ENCODE measurements around the gene FAM124A. TPM values are rescaled to one million over a fixed set of nuclear protein-coding genes. Genes with fewer than 3 reads are reported as not detected.
"Not testable (repeated sequence)": the region's sequence is repeated elsewhere in the genome, so short reads cannot be mapped to it uniquely, and the experiment has no call there.

Gene FAM124A
- total RNA-seq, 1 experiment from 2014 or later, result 0.64 TPM

- DNase-seq (ENCODE audit: low read depth), result no peak
Observed at GRCh38 chr13:51270623-51271415, 48.6 kb downstream of the FAM124A start.

- no peak for DNase-seq (ENCODE audit: low read depth)
Observed at GRCh38 chr13:51271528-51272085, 49.4 kb downstream of the FAM124A start.

GRCh38 chr13:51275101-51275500 lies 52.9 kb downstream of the FAM124A start:
- DNase-seq (ENCODE audit: low read depth), result no peak

GRCh38 chr13:51276636-51277035 lies 54.4 kb downstream of the FAM124A start:
- no peak for DNase-seq (ENCODE audit: low read depth)

GRCh38 chr13:51277928-51278327 lies 55.7 kb downstream of the FAM124A start:
- no peak for DNase-seq (ENCODE audit: low read depth)

GRCh38 chr13:51278426-51279130 lies 56.4 kb downstream of the FAM124A start:
- peak; percentile 52 for DNase-seq (ENCODE audit: low read depth)

- no peak for DNase-seq (ENCODE audit: low read depth)
Observed at GRCh38 chr13:51280379-51280940, 58.3 kb downstream of the FAM124A start.

- no peak for DNase-seq (ENCODE audit: low read depth)
Observed at GRCh38 chr13:51282322-51282721, 60.1 kb downstream of the FAM124A start.

- DNase-seq (ENCODE audit: low read depth), result not testable (repeated sequence)
Observed at GRCh38 chr13:51282923-51283322, 60.7 kb downstream of the FAM124A start.

- peak; percentile 52 for DNase-seq (ENCODE audit: low read depth)
Observed at GRCh38 chr13:51283371-51283770, 61.2 kb downstream of the FAM124A start.

GRCh38 chr13:51284339-51284738 lies 62.1 kb downstream of the FAM124A start:
- DNase-seq (ENCODE audit: low read depth), result no peak

- DNase-seq (ENCODE audit: low read depth), result peak; percentile 64
Observed at GRCh38 chr13:51286135-51287002, 64.2 kb downstream of the FAM124A start.

GRCh38 chr13:51287758-51288157 lies 65.6 kb downstream of the FAM124A start:
- no peak for DNase-seq (ENCODE audit: low read depth)

- DNase-seq (ENCODE audit: low read depth), result not testable (repeated sequence)
Observed at GRCh38 chr13:51288254-51288653, 66.1 kb downstream of the FAM124A start.

- peak; percentile 64 for DNase-seq (ENCODE audit: low read depth)
Observed at GRCh38 chr13:51291341-51291740, 69.1 kb downstream of the FAM124A start.

- DNase-seq (ENCODE audit: low read depth), result peak; percentile 56
Observed at GRCh38 chr13:51292000-51292565, 69.9 kb downstream of the FAM124A start.

GRCh38 chr13:51297556-51297955 lies 75.4 kb downstream of the FAM124A start:
- DNase-seq (ENCODE audit: low read depth), result no peak

GRCh38 chr13:51298812-51299211 lies 76.6 kb downstream of the FAM124A start:
- DNase-seq (ENCODE audit: low read depth), result peak; percentile 14

GRCh38 chr13:51303063-51303552 lies 80.9 kb downstream of the FAM124A start:
- DNase-seq (ENCODE audit: low read depth), result no peak

GRCh38 chr13:51303882-51304281 lies 81.7 kb downstream of the FAM124A start:
- no peak for DNase-seq (ENCODE audit: low read depth)

All from M059J (cell line).